Sigmoid colon (tissue), 7 donors: ENCODE measurements around the gene STX1B. TPM values are rescaled to one million over a fixed set of nuclear protein-coding genes. Genes with fewer than 3 reads are reported as not detected.

Experiments
- DNase-seq: peaks from one replicate; pipeline ENCODE4 v3.0.0-alpha.2; 2019
- H3K27ac ChIP-seq, 4 donors: fragments of 200-600 bp; sonication (generic); one replicate each; pipeline ENCODE4 v1.5.1; 2016 to 2019; ENCODE audit warnings: mild to moderate bottlenecking in 1 of 4
- H3K27me3 ChIP-seq, 3 donors: fragments of 200-600 bp; sonication (generic); one replicate each; pipeline ENCODE4 v1.5.1; 2019; ENCODE audit warnings: mild to moderate bottlenecking in 1 of 3
- H3K36me3 ChIP-seq, 4 donors: fragments of 200-600 bp; sonication (generic); one replicate each; pipeline ENCODE4 v1.5.1; 2016 to 2019
- H3K4me1 ChIP-seq, 4 donors: fragments of 200-600 bp; sonication (generic); one replicate each; pipeline ENCODE4 v1.5.1; 2017 to 2019
- H3K4me3 ChIP-seq, 4 donors: fragments of 200-600 bp; sonication (generic); one replicate each; pipeline ENCODE4 v1.5.1; 2017 to 2019; ENCODE audit warnings: mild to moderate bottlenecking in 2 of 4, moderate library complexity in 1 of 4
- H3K9me3 ChIP-seq, 4 donors: fragments of 200-600 bp in 3 of 4; sonication (generic) in 3 of 4; one replicate each; pipeline versions ENCODE4 v1.5.1 to v1.6.1; 2013 to 2019
- CTCF ChIP-seq, 4 experiments: fragments of 450-650 bp in 3 of 4; fragments of 200-600 bp in 1 of 4; IDR thresholded peaks; one replicate each; pipeline ENCODE4 v1.5.1; 2016 to 2019; ENCODE audit warnings: antibody characterized with exemption in 4 of 4, mild to moderate bottlenecking in 3 of 4, moderate library complexity in 2 of 4
- EP300 ChIP-seq, 4 donors: sonication (generic); formaldehyde crosslinking; IDR thresholded peaks; one replicate each; pipeline ENCODE4 v1.6.1; 2017; ENCODE audit warnings: antibody characterized with exemption in 4 of 4
- POLR2A ChIP-seq, 2 donors: fragments of 450-650 bp; IDR thresholded peaks; one replicate each; pipeline ENCODE4 v1.6.1; 2016; ENCODE audit warnings: antibody characterized with exemption in 2 of 2, mild to moderate bottlenecking in 2 of 2, moderate library complexity in 2 of 2
- POLR2AphosphoS5 ChIP-seq, 4 donors: sonication (generic); formaldehyde crosslinking; IDR thresholded peaks; one replicate each; pipeline ENCODE4 v1.6.1; 2017; ENCODE audit warnings: antibody characterized with exemption in 4 of 4
- WGBS, 2 donors: extraction: QIAGEN DNeasy Blood & Tissue Kit; methylation state at CpG; one replicate each; pipeline ENCODE4 v1.1.7; 2013; 5-methylcytosine and 5-hydroxymethylcytosine counted together
- intact Hi-C: fragments of 100-400 bp; cut with DNase I; formaldehyde crosslinking; loops from one replicate; pipeline ENCODE4 v1.15.1; 2023
- polyA plus RNA-seq, 3 donors: library from polyadenylated mRNA; stranded (reverse); fragments of 200-250 nt; gene quantifications; one replicate each; pipeline ENCODE4 v1.2.3, GENCODE V29; 2013
- total RNA-seq, 4 donors: library from RNA; depleted of rRNA; stranded (reverse); fragments of >200 nt; gene quantifications; one replicate each; pipeline ENCODE4 v1.1.0, GENCODE V29; 2016
- donor health status: healthy with polysubstance abuse.
- donor health status: Bipolar disorder and iron deficiency.
- donor health status: healthy.

The STX1B gene
- total and polyA plus RNA-seq, 7 donors = 0.60 to 4.4 (median 1.1) TPM; not detected in 1

- no peak for DNase-seq
- 80 to 88% methylated on average over 4 of the region's 4 CpGs for WGBS, 2 donors
- Histone ChIP-seq H3K36me3 (peaks cover 9 to 24% (median 17%) of the 10 kb centered on the region in 4 donors), H3K27me3 (no peaks in the 10 kb centered on the region), H3K4me1 (peaks cover 0 to 10% (median 4%) of the 10 kb centered on the region in 4 donors), H3K9me3 (no peaks in the 10 kb centered on the region), H3K27ac (no peak overlapping the region), H3K4me3 (no peak overlapping the region)
- TF ChIP-seq EP300 (IDR thresholded peaks at IDR 0.05) = no peak
- no peak for TF ChIP-seq CTCF (IDR thresholded peaks at IDR 0.05)
- no peak for TF ChIP-seq POLR2AphosphoS5 (IDR thresholded peaks at IDR 0.05)
- TF ChIP-seq POLR2A (IDR thresholded peaks at IDR 0.05) = no peak
- intact Hi-C loops = no loop called here
Measured at GRCh38 chr16:31043898-31044481, 33.6 kb upstream of the STX1B start.

- WGBS, 2 donors = 89 to 91% methylated on average over 1 of the region's 1 CpG
- intact Hi-C loops = no loop called here
Measured at GRCh38 chr16:31043352-31043751, 32.9 kb upstream of the STX1B start.

GRCh38 chr16:31042866-31043265, 32.4 kb upstream of the STX1B start:
- Histone ChIP-seq H3K4me3 (no peak overlapping the region), H3K9me3 (no peaks in the 10 kb centered on the region), H3K27me3 (no peaks in the 10 kb centered on the region), H3K36me3 (peaks cover 19 to 35% (median 27%) of the 10 kb centered on the region in 4 donors), H3K4me1 (peaks cover 0 to 10% (median 4%) of the 10 kb centered on the region in 4 donors), H3K27ac (no peak overlapping the region)
- TF ChIP-seq EP300 (IDR thresholded peaks at IDR 0.05) (no peak), POLR2AphosphoS5 (IDR thresholded peaks at IDR 0.05) (no peak), CTCF (IDR thresholded peaks at IDR 0.05) (no peak), POLR2A (IDR thresholded peaks at IDR 0.05) (no peak)
- DNase-seq = no peak
- WGBS, 2 donors = 90 to 91% methylated on average over 10 of the region's 10 CpGs
- intact Hi-C loops = loop anchor here (1.0 kb wide), 1 partner anchor 58 kb away; the partner anchor contains the start of gene HSD3B7

More at GRCh38 chr16:31043352-31043751, 32.9 kb upstream of the STX1B start:
- H3K27me3 ChIP-seq = no peaks in the 10 kb centered on the region
- H3K4me3 ChIP-seq = no peak overlapping the region
- no peak for TF ChIP-seq POLR2AphosphoS5 (IDR thresholded peaks at IDR 0.05)
- no peak for TF ChIP-seq EP300 (IDR thresholded peaks at IDR 0.05)
- TF ChIP-seq POLR2A (IDR thresholded peaks at IDR 0.05) = no peak
- no peaks in the 10 kb centered on the region for H3K9me3 ChIP-seq
- peaks cover 0 to 10% (median 4%) of the 10 kb centered on the region in 4 donors for H3K4me1 ChIP-seq
- no peak overlapping the region for H3K27ac ChIP-seq
- DNase-seq = no peak
- peaks cover 16 to 30% (median 23%) of the 10 kb centered on the region in 4 donors for H3K36me3 ChIP-seq

- DNase-seq = no peak
- Histone ChIP-seq H3K27me3 (no peaks in the 10 kb centered on the region), H3K4me1 (peaks cover 0 to 27% (median 15%) of the 10 kb centered on the region in 4 donors), H3K4me3 (no peak overlapping the region), H3K27ac (no peak overlapping the region), H3K9me3 (no peaks in the 10 kb centered on the region), H3K36me3 (peaks cover 19 to 64% (median 35%) of the 10 kb centered on the region in 4 donors)
- intact Hi-C loops = no loop called here
- TF ChIP-seq EP300 (IDR thresholded peaks at IDR 0.05) = no peak
- TF ChIP-seq POLR2AphosphoS5 (IDR thresholded peaks at IDR 0.05) = no peak
- no peak for TF ChIP-seq CTCF (IDR thresholded peaks at IDR 0.05)
- no peak for TF ChIP-seq POLR2A (IDR thresholded peaks at IDR 0.05)
- WGBS, 2 donors = 96 to 99% methylated on average over 2 of the region's 2 CpGs
Measured at GRCh38 chr16:31038993-31039392, 28.6 kb upstream of the STX1B start.

- Histone ChIP-seq H3K27me3 (no peaks in the 10 kb centered on the region), H3K4me3 (no peak overlapping the region), H3K9me3 (no peaks in the 10 kb centered on the region), H3K4me1 (peaks cover 0 to 29% (median 18%) of the 10 kb centered on the region in 4 donors), H3K36me3 (peaks cover 19 to 64% (median 33%) of the 10 kb centered on the region in 4 donors), H3K27ac (no peak overlapping the region)
- TF ChIP-seq POLR2AphosphoS5 (IDR thresholded peaks at IDR 0.05) (no peak), EP300 (IDR thresholded peaks at IDR 0.05) (no peak), POLR2A (IDR thresholded peaks at IDR 0.05) (no peak), CTCF (IDR thresholded peaks at IDR 0.05) (no peak)
- intact Hi-C loops = no loop called here
- WGBS, 2 donors = 52 to 67% methylated on average over 2 of the region's 2 CpGs
- no peak for DNase-seq
Measured at GRCh38 chr16:31036691-31037090, 26.3 kb upstream of the STX1B start.
